Adrenal gland (tissue), 5 donors: Measurements from ENCODE around the gene PHOX2A.

ENCODE experiments used
- POLR2A ChIP-seq, 2 donors: fragments of 450-650 bp; IDR thresholded peaks; one replicate each; pipeline ENCODE4 v1.6.1; 2017; ENCODE audit warnings: antibody characterized with exemption in 2 of 2, mild to moderate bottlenecking in 2 of 2, moderate library complexity in 1 of 2
- TF ChIP-seq, protein P1 (sequence below), 6 experiments: fragments of 450-650 bp in 4 of 6; fragments of 200-600 bp in 2 of 6; sonication (generic) in 1 of 6; IDR thresholded peaks; 1 replicate in 5 of 6; 2 replicates in 1 of 6; pipeline versions ENCODE4 v1.5.1 to v1.8.0; 2016 to 2021; ENCODE audit warnings: antibody characterized with exemption in 6 of 6, mild to moderate bottlenecking in 2 of 6, moderate library complexity in 1 of 6
- donor health status: DM: no; HTN: no; CAD: no.

GRCh38 chr11:72242141-72242540 lies 1.8 kb downstream of the PHOX2A start:
- TF ChIP-seq, protein P1, sequence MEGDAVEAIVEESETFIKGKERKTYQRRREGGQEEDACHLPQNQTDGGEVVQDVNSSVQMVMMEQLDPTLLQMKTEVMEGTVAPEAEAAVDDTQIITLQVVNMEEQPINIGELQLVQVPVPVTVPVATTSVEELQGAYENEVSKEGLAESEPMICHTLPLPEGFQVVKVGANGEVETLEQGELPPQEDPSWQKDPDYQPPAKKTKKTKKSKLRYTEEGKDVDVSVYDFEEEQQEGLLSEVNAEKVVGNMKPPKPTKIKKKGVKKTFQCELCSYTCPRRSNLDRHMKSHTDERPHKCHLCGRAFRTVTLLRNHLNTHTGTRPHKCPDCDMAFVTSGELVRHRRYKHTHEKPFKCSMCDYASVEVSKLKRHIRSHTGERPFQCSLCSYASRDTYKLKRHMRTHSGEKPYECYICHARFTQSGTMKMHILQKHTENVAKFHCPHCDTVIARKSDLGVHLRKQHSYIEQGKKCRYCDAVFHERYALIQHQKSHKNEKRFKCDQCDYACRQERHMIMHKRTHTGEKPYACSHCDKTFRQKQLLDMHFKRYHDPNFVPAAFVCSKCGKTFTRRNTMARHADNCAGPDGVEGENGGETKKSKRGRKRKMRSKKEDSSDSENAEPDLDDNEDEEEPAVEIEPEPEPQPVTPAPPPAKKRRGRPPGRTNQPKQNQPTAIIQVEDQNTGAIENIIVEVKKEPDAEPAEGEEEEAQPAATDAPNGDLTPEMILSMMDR (IDR thresholded peaks at IDR 0.05): no peak
- no peak for TF ChIP-seq POLR2A (IDR thresholded peaks at IDR 0.05)
